Measurements from ENCODE around the gene SLC16A7.

SLC16A7 gene

GRCh38 chr12:59717436-59717835 is 121.6 kb downstream of the SLC16A7 start:
- DNase-seq (ENCODE audit: low spot score) = no peak
- Histone ChIP-seq H3K27ac (ENCODE audit: poor library complexity, severe bottlenecking) (no peak overlapping the region), H3K4me3 (ENCODE audit: severe bottlenecking) (no peak overlapping the region), H3K9me3 (ENCODE audit: severe bottlenecking) (no peaks in the 10 kb centered on the region), H3K4me1 (ENCODE audit: insufficient read depth, poor library complexity, severe bottlenecking) (no peaks in the 10 kb centered on the region), H3K36me3 (ENCODE audit: low read depth) (no peaks in the 10 kb centered on the region), H3K27me3 (ENCODE audit: insufficient read depth, poor library complexity, severe bottlenecking) (no peaks in the 10 kb centered on the region)
- ATAC-seq (ENCODE audit: low read depth) = no peak
- no peak for TF ChIP-seq CTCF (IDR thresholded peaks at IDR 0.05; ENCODE audit: poor library complexity, severe bottlenecking)

GRCh38 chr12:59719701-59720100 is 123.9 kb downstream of the SLC16A7 start:
- ATAC-seq (ENCODE audit: low read depth) = no peak

GRCh38 chr12:59723520-59723919 is 127.7 kb downstream of the SLC16A7 start:
- H3K4me1 ChIP-seq (ENCODE audit: insufficient read depth, poor library complexity, severe bottlenecking) = no peaks in the 10 kb centered on the region
- H3K9me3 ChIP-seq (ENCODE audit: severe bottlenecking) = no peaks in the 10 kb centered on the region
- no peak overlapping the region for H3K4me3 ChIP-seq (ENCODE audit: severe bottlenecking)
- no peak overlapping the region for H3K27ac ChIP-seq (ENCODE audit: poor library complexity, severe bottlenecking)
- H3K36me3 ChIP-seq (ENCODE audit: low read depth) = no peaks in the 10 kb centered on the region
- H3K27me3 ChIP-seq (ENCODE audit: insufficient read depth, poor library complexity, severe bottlenecking) = no peaks in the 10 kb centered on the region
- no peak for ATAC-seq (ENCODE audit: low read depth)
- no peak for DNase-seq (ENCODE audit: low spot score)
- TF ChIP-seq CTCF (IDR thresholded peaks at IDR 0.05; ENCODE audit: poor library complexity, severe bottlenecking) = no peak

More at GRCh38 chr12:59719701-59720100, 123.9 kb downstream of the SLC16A7 start:
- Histone ChIP-seq H3K36me3 (ENCODE audit: low read depth) (no peaks in the 10 kb centered on the region), H3K27ac (ENCODE audit: poor library complexity, severe bottlenecking) (no peak overlapping the region), H3K27me3 (ENCODE audit: insufficient read depth, poor library complexity, severe bottlenecking) (no peaks in the 10 kb centered on the region), H3K4me1 (ENCODE audit: insufficient read depth, poor library complexity, severe bottlenecking) (no peaks in the 10 kb centered on the region), H3K9me3 (ENCODE audit: severe bottlenecking) (no peaks in the 10 kb centered on the region), H3K4me3 (ENCODE audit: severe bottlenecking) (no peak overlapping the region)
- no peak for TF ChIP-seq CTCF (IDR thresholded peaks at IDR 0.05; ENCODE audit: poor library complexity, severe bottlenecking)
- no peak for DNase-seq (ENCODE audit: low spot score)

GRCh38 chr12:59724011-59724695 is 128.3 kb downstream of the SLC16A7 start:
- H3K27ac ChIP-seq (ENCODE audit: poor library complexity, severe bottlenecking) = no peak overlapping the region

More at GRCh38 chr12:59724011-59724695, 128.3 kb downstream of the SLC16A7 start:
- no peak for DNase-seq (ENCODE audit: low spot score)
- Histone ChIP-seq H3K9me3 (ENCODE audit: severe bottlenecking) (no peaks in the 10 kb centered on the region), H3K4me3 (ENCODE audit: severe bottlenecking) (no peak overlapping the region), H3K4me1 (ENCODE audit: insufficient read depth, poor library complexity, severe bottlenecking) (no peaks in the 10 kb centered on the region), H3K36me3 (ENCODE audit: low read depth) (no peaks in the 10 kb centered on the region), H3K27me3 (ENCODE audit: insufficient read depth, poor library complexity, severe bottlenecking) (no peaks in the 10 kb centered on the region)
- TF ChIP-seq CTCF (IDR thresholded peaks at IDR 0.05; ENCODE audit: poor library complexity, severe bottlenecking) = no peak
- no peak for ATAC-seq (ENCODE audit: low read depth)

Measured in RWPE2 (cell line).